ENCODE data around the gene EXOG. TPM values are rescaled to one million over a fixed set of nuclear protein-coding genes. Genes with fewer than 3 reads are reported as not detected.

Gene EXOG
- total RNA-seq, 5 donors from 2014 or later (not counting 1 experiment from before 2014, with no cell fraction given) = 21.5 to 24.8 (median 22.9) TPM

- Histone ChIP-seq H3K27ac (ENCODE audit: low read length) (no peak overlapping the region), H3K4me1 (ENCODE audit: control insufficient read depth in 1 of 2, extremely low read depth in 1 of 2, insufficient read depth in 2 of 2, low read length in 2 of 2) (peaks cover 2 to 14% of the 10 kb centered on the region in 2 experiments), H3K27me3 (replicated peaks in 1 of 2; ENCODE audit: control insufficient read depth in 2 of 2, extremely low read depth in 1 of 2, insufficient read depth in 2 of 2, low read length in 1 of 2) (no peaks in the 10 kb centered on the region), H3K36me3 (ENCODE audit: control insufficient read depth in 2 of 2, extremely low read depth in 1 of 2, insufficient read depth in 1 of 2, low read length in 1 of 2) (peaks cover 7 to 12% of the 10 kb centered on the region in 2 donors), H3K4me3 (ENCODE audit: control insufficient read depth in 1 of 2, extremely low read depth in 1 of 2, low read length in 1 of 2) (peak overlapping the region in 1 of 2 donors; percentile 96), H3K9me3 (no peaks in the 10 kb centered on the region)
- no peaks in the 10 kb centered on the region for H3K9me3 Mint-ChIP-seq
- peaks cover 23 to 31% (median 24%) of the 10 kb centered on the region in 3 donors for H3K4me1 Mint-ChIP-seq
- peaks cover 19% of the 10 kb centered on the region for H3K36me3 Mint-ChIP-seq
- no peaks in the 10 kb centered on the region for H3K27me3 Mint-ChIP-seq
- peak overlapping the region; percentile 96 to 97 (median 97) for H3K4me3 Mint-ChIP-seq
- WGBS (ENCODE audit: insufficient coverage) = no CpG with 5 or more reads among the region's 4 CpGs
- DNase-seq = no peak
- POLR2A ChIA-PET = interaction anchor here (0.6 to 0.7 kb wide), 7 partner anchors 10 to 537 kb away, joined by 3 to 13 read pairs (median 4); no protein-coding TSS in a partner anchor
- no peak for ATAC-seq (replicated peaks in 1 of 4)
- H3K27ac Mint-ChIP-seq = peak overlapping the region; percentile 62 to 63
- CTCF ChIA-PET = interaction anchor here (0.5 to 2.9 kb wide), 16 partner anchors 11 to 1223 kb away, joined by 3 to 31 read pairs (median 4); no protein-coding TSS in a partner anchor
These were observed 891 bp downstream of the EXOG start for GRCh38 chr3:38497031-38497430.

- Histone ChIP-seq H3K9me3 (no peaks in the 10 kb centered on the region), H3K27me3 (replicated peaks in 1 of 2; ENCODE audit: control insufficient read depth in 2 of 2, extremely low read depth in 1 of 2, insufficient read depth in 2 of 2, low read length in 1 of 2) (no peaks in the 10 kb centered on the region), H3K4me3 (ENCODE audit: control insufficient read depth in 1 of 2, extremely low read depth in 1 of 2, low read length in 1 of 2) (no peak overlapping the region), H3K36me3 (ENCODE audit: control insufficient read depth in 2 of 2, extremely low read depth in 1 of 2, insufficient read depth in 1 of 2, low read length in 1 of 2) (peaks cover 7 to 39% of the 10 kb centered on the region in 2 donors), H3K4me1 (ENCODE audit: control insufficient read depth in 1 of 2, extremely low read depth in 1 of 2, insufficient read depth in 2 of 2, low read length in 2 of 2) (peaks cover 2 to 12% of the 10 kb centered on the region in 2 experiments), H3K27ac (ENCODE audit: low read length) (no peak overlapping the region)
- no peak overlapping the region for H3K27ac Mint-ChIP-seq
- peaks cover 23 to 31% (median 23%) of the 10 kb centered on the region in 3 donors for H3K4me1 Mint-ChIP-seq
- CTCF ChIA-PET = interaction anchor here in 1 of 2 donors (1.0 to 2.0 kb wide), 3 partner anchors 20 to 526 kb away, joined by 3 to 5 read pairs (median 3); no protein-coding TSS in a partner anchor
- no peaks in the 10 kb centered on the region for H3K27me3 Mint-ChIP-seq
- H3K4me3 Mint-ChIP-seq = no peak overlapping the region
- DNase-seq = no peak
- no CpG with 5 or more reads among the region's 2 CpGs for WGBS (ENCODE audit: insufficient coverage)
- H3K9me3 Mint-ChIP-seq = no peaks in the 10 kb centered on the region
- POLR2A ChIA-PET = interaction anchor here in 1 of 2 donors (0.6 kb wide), 1 partner anchor 1203 kb away, joined by 3 read pairs; no protein-coding TSS in a partner anchor
- ATAC-seq (replicated peaks in 1 of 4) = no peak
- peaks cover 33% of the 10 kb centered on the region for H3K36me3 Mint-ChIP-seq
These were observed 4.7 kb downstream of the EXOG start for GRCh38 chr3:38500688-38501417.

DNA sequence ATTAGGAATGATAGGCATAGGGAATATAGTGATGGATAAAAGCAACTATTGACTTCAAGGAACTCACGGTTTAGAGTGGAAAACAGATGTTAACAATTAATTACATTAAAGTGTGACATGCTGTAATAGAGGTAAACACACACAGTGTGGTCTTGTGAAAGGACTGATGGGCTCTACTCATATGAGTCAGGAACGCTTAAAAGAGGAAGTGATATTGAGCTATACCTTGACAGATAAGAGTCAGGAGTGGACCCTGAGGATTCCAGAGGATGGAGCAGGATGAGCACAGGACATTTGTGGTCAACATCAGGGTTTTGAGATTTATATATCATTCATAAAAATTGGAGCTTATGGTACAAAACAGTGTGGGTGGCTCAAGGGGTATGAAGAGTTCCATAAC is 11.0 kb downstream of the EXOG start:
- no peaks in the 10 kb centered on the region for H3K27me3 Mint-ChIP-seq
- no peak overlapping the region for H3K4me3 Mint-ChIP-seq
- H3K36me3 Mint-ChIP-seq = peaks cover 50% of the 10 kb centered on the region
- no peak for DNase-seq
- no peaks in the 10 kb centered on the region for H3K9me3 Mint-ChIP-seq
- ATAC-seq (replicated peaks in 1 of 4) = no peak
- Histone ChIP-seq H3K4me3 (ENCODE audit: control insufficient read depth in 1 of 2, extremely low read depth in 1 of 2, low read length in 1 of 2) (no peak overlapping the region), H3K4me1 (ENCODE audit: control insufficient read depth in 1 of 2, extremely low read depth in 1 of 2, insufficient read depth in 2 of 2, low read length in 2 of 2) (no peaks in the 10 kb centered on the region), H3K36me3 (ENCODE audit: control insufficient read depth in 2 of 2, extremely low read depth in 1 of 2, insufficient read depth in 1 of 2, low read length in 1 of 2) (peaks cover 0 to 54% of the 10 kb centered on the region in 2 donors), H3K27me3 (replicated peaks in 1 of 2; ENCODE audit: control insufficient read depth in 2 of 2, extremely low read depth in 1 of 2, insufficient read depth in 2 of 2, low read length in 1 of 2) (no peaks in the 10 kb centered on the region), H3K27ac (ENCODE audit: low read length) (no peak overlapping the region), H3K9me3 (no peaks in the 10 kb centered on the region)
- H3K27ac Mint-ChIP-seq = no peak overlapping the region
- ChIA-PET CTCF (interaction anchor here (0.5 to 1.9 kb wide), 3 partner anchors 14 to 21 kb away, joined by 3 to 6 read pairs (median 4); no protein-coding TSS in a partner anchor), POLR2A (interaction anchor here in 1 of 2 donors (0.7 kb wide), 1 partner anchor 10 kb away, joined by 4 read pairs; no protein-coding TSS in a partner anchor)
- WGBS (ENCODE audit: insufficient coverage) = 86% methylated on average over 1 of the region's 2 CpGs
- H3K4me1 Mint-ChIP-seq = peaks cover 0 to 6% (median 0%) of the 10 kb centered on the region in 3 donors

DNA sequence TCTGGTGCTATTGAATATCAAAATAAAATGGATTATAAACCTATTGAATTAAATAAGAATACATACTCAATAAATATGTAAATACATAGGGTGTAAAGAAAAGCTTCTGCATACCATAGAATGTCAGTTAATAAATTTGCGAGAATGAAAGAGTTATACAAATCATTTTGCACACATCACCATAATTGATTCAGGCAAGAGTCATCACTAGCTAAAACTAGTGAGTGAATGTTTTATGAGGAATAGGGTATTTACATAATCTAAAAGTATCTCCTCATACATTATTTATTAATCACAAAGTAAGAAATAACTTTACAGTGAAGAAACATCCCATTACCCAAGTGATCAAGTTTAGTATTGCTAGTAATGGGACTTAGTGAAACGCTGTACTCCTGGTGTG is 13.6 kb downstream of the EXOG start:
- Histone ChIP-seq H3K27me3 (replicated peaks in 1 of 2; ENCODE audit: control insufficient read depth in 2 of 2, extremely low read depth in 1 of 2, insufficient read depth in 2 of 2, low read length in 1 of 2) (no peaks in the 10 kb centered on the region), H3K4me3 (ENCODE audit: control insufficient read depth in 1 of 2, extremely low read depth in 1 of 2, low read length in 1 of 2) (no peak overlapping the region), H3K9me3 (no peaks in the 10 kb centered on the region), H3K36me3 (ENCODE audit: control insufficient read depth in 2 of 2, extremely low read depth in 1 of 2, insufficient read depth in 1 of 2, low read length in 1 of 2) (peaks cover 0 to 51% of the 10 kb centered on the region in 2 donors), H3K27ac (ENCODE audit: low read length) (no peak overlapping the region), H3K4me1 (ENCODE audit: control insufficient read depth in 1 of 2, extremely low read depth in 1 of 2, insufficient read depth in 2 of 2, low read length in 2 of 2) (no peaks in the 10 kb centered on the region)
- no peak for DNase-seq
- Mint-ChIP-seq H3K4me1 (peaks cover 0 to 6% (median 0%) of the 10 kb centered on the region in 3 donors), H3K4me3 (no peak overlapping the region), H3K27ac (no peak overlapping the region), H3K27me3 (no peaks in the 10 kb centered on the region), H3K9me3 (no peaks in the 10 kb centered on the region), H3K36me3 (peaks cover 48% of the 10 kb centered on the region)
- no peak for ATAC-seq (replicated peaks in 1 of 4)
- POLR2A ChIA-PET = no interaction called here
- CTCF ChIA-PET = interaction anchor here (0.5 to 3.0 kb wide), 2 partner anchors 11 to 917 kb away, joined by 4 to 17 read pairs; no protein-coding TSS in a partner anchor
- WGBS (ENCODE audit: insufficient coverage) = no CpG with 5 or more reads among the region's 2 CpGs

DNA sequence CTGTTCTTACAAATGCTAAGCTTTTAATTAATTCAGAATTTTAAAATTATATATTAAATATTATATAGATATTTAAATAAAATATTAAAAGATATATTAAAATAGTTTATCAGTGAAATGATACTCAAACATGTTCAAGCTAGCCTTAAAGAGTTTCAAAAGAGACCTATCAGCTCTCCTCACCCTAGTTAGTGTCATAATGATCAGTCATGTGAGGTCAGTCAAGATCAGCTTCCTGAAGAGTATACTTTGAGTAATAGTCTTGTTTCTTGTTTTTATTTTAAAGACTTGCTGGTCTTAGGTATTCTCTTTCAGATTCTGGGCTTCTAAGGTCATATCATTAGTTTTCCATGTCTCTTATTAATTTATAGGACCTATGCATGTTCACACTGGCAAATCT is 14.5 kb downstream of the EXOG start:
- DNase-seq (no peak), ATAC-seq (replicated peaks in 1 of 4) (no peak)
- Histone ChIP-seq H3K27me3 (replicated peaks in 1 of 2; ENCODE audit: control insufficient read depth in 2 of 2, extremely low read depth in 1 of 2, insufficient read depth in 2 of 2, low read length in 1 of 2) (no peaks in the 10 kb centered on the region), H3K4me3 (ENCODE audit: control insufficient read depth in 1 of 2, extremely low read depth in 1 of 2, low read length in 1 of 2) (no peak overlapping the region), H3K27ac (ENCODE audit: low read length) (no peak overlapping the region), H3K36me3 (ENCODE audit: control insufficient read depth in 2 of 2, extremely low read depth in 1 of 2, insufficient read depth in 1 of 2, low read length in 1 of 2) (peaks cover 0 to 45% of the 10 kb centered on the region in 2 donors), H3K4me1 (ENCODE audit: control insufficient read depth in 1 of 2, extremely low read depth in 1 of 2, insufficient read depth in 2 of 2, low read length in 2 of 2) (no peaks in the 10 kb centered on the region), H3K9me3 (no peaks in the 10 kb centered on the region)
- CTCF ChIA-PET = interaction anchor here in 1 of 2 donors (3.0 kb wide), 1 partner anchor 10 kb away, joined by 17 read pairs; no protein-coding TSS in a partner anchor
- Mint-ChIP-seq H3K27ac (no peak overlapping the region), H3K4me3 (no peak overlapping the region), H3K27me3 (no peaks in the 10 kb centered on the region), H3K4me1 (peaks cover 0 to 6% (median 0%) of the 10 kb centered on the region in 3 donors), H3K9me3 (no peaks in the 10 kb centered on the region), H3K36me3 (peaks cover 50% of the 10 kb centered on the region)
- POLR2A ChIA-PET = no interaction called here

DNA sequence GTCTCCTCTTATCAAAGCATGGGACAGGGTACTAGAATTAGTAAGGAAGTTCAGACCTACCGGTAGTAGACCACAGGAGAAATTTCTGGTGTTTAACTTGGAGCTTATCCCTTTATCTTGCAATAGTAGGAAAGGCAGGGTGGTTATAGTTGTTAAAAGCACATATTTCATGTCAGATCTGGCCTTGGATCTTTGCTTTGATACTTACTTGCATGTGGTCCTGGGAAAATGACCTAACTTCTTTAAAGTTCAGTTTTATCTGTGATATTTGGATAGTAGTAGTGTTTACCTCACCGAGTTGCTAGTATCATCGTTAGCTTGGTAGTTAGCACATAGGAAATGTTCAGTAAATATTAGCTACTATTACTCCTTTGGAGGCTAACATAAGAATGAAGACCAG is 15.4 kb downstream of the EXOG start:
- WGBS (ENCODE audit: insufficient coverage) = 100% methylated on average over 1 of the region's 3 CpGs
- Mint-ChIP-seq H3K27me3 (no peaks in the 10 kb centered on the region), H3K9me3 (no peaks in the 10 kb centered on the region), H3K27ac (no peak overlapping the region), H3K4me1 (peaks cover 0 to 6% (median 0%) of the 10 kb centered on the region in 3 donors), H3K36me3 (peaks cover 50% of the 10 kb centered on the region), H3K4me3 (no peak overlapping the region)
- DNase-seq (no peak), ATAC-seq (replicated peaks in 1 of 4) (no peak)
- H3K4me1 ChIP-seq (ENCODE audit: control insufficient read depth in 1 of 2, extremely low read depth in 1 of 2, insufficient read depth in 2 of 2, low read length in 2 of 2) = no peaks in the 10 kb centered on the region
- H3K27me3 ChIP-seq (replicated peaks in 1 of 2; ENCODE audit: control insufficient read depth in 2 of 2, extremely low read depth in 1 of 2, insufficient read depth in 2 of 2, low read length in 1 of 2) = no peaks in the 10 kb centered on the region
- H3K4me3 ChIP-seq (ENCODE audit: control insufficient read depth in 1 of 2, extremely low read depth in 1 of 2, low read length in 1 of 2) = no peak overlapping the region
- ChIA-PET POLR2A (no interaction called here), CTCF (interaction anchor here in 1 of 2 donors (3.0 kb wide), 1 partner anchor 9 kb away, joined by 17 read pairs; no protein-coding TSS in a partner anchor)
- no peaks in the 10 kb centered on the region for H3K9me3 ChIP-seq
- peaks cover 0 to 43% of the 10 kb centered on the region in 2 donors for H3K36me3 ChIP-seq (ENCODE audit: control insufficient read depth in 2 of 2, extremely low read depth in 1 of 2, insufficient read depth in 1 of 2, low read length in 1 of 2)
- H3K27ac ChIP-seq (ENCODE audit: low read length) = no peak overlapping the region
